Left lung (tissue), 10 donors: ENCODE results near the gene PPP1R1C. TPM values are rescaled to one million over a fixed set of nuclear protein-coding genes. Genes with fewer than 3 reads are reported as not detected.
A peak's percentile ranks its signal among the peaks of the same experiment; 100 is the strongest.

ENCODE experiments used
- ATAC-seq: fragments of 200-7000 bp; cut with Tn5 transposase; one replicate; pipeline ENCODE4 v1.9.1; 2020; ENCODE audit warnings: moderate library complexity
- DNase-seq, 4 donors: peaks; one replicate each; pipeline ENCODE4 v3.0.0-alpha.2; 2013 to 2020
- H3K27ac ChIP-seq, 2 donors: fragments of 200-600 bp; sonication (generic) in 1 of 2; one replicate each; pipeline versions ENCODE4 v1.5.0 to v1.8.0; 2020 to 2021
- H3K27me3 ChIP-seq, 2 donors: fragments of 200-600 bp; sonication (generic) in 1 of 2; one replicate each; pipeline versions ENCODE4 v1.5.0 to v1.8.0; 2020 to 2021
- H3K36me3 ChIP-seq, 2 donors: fragments of 200-600 bp; sonication (generic) in 1 of 2; one replicate each; pipeline versions ENCODE4 v1.5.0 to v1.8.0; 2020 to 2021
- H3K4me1 ChIP-seq, 2 donors: fragments of 200-600 bp; one replicate each; pipeline ENCODE4 v1.8.0; 2021
- H3K4me3 ChIP-seq, 2 donors: fragments of 200-600 bp; sonication (generic) in 1 of 2; one replicate each; pipeline versions ENCODE4 v1.5.0 to v1.8.0; 2020 to 2021; ENCODE audit warnings: mild to moderate bottlenecking in 1 of 2
- H3K9me3 ChIP-seq, 2 donors: fragments of 200-600 bp; sonication (generic) in 1 of 2; one replicate each; pipeline versions ENCODE4 v1.5.0 to v1.8.0; 2020 to 2021
- intact Hi-C, 2 donors: fragments of 100-400 bp; cut with DNase I; formaldehyde crosslinking; loops; one replicate each; pipeline versions ENCODE4 v1.11.2 to v1.14.2; 2022
- polyA plus RNA-seq, 6 donors: library from polyadenylated mRNA; unstranded; fragments of 120-200 nt; gene quantifications; one replicate each; pipeline ENCODE4 v1.2.1, GENCODE V29; 2013; ENCODE audit not compliant: insufficient read length in 6 of 6
- total RNA-seq, 2 donors: library from RNA; stranded (reverse); fragmentation: NEBNext Ultra II Directional; extraction: Animal tissue kit (Norgen Biotek cat#: 25700); gene quantifications; one replicate each; pipeline ENCODE4 v1.2.1, GENCODE V29; 2021
- TF ChIP-seq, protein P1 (sequence below), 2 donors: fragments of 200-600 bp; sonication (generic) in 1 of 2; IDR thresholded peaks; one replicate each; pipeline versions ENCODE4 v1.5.0 to v1.8.0; 2021; ENCODE audit warnings: antibody characterized with exemption in 2 of 2
- donor health status: DM: no; HTN: yes; CAD: no.
- donor health status: DM: no; HTN: no; CAD: no.

PPP1R1C gene
- total and polyA plus RNA-seq, 8 donors: 0.79 to 11.8 (median 2.8) TPM

- Histone ChIP-seq H3K4me1 (no peaks in the 10 kb centered on the region), H3K27me3 (no peaks in the 10 kb centered on the region), H3K27ac (no peak overlapping the region), H3K4me3 (no peak overlapping the region), H3K36me3 (no peaks in the 10 kb centered on the region), H3K9me3 (no peaks in the 10 kb centered on the region)
- no peak for DNase-seq
- no peak for ATAC-seq
- intact Hi-C loops: no loop called here
- TF ChIP-seq, protein P1, sequence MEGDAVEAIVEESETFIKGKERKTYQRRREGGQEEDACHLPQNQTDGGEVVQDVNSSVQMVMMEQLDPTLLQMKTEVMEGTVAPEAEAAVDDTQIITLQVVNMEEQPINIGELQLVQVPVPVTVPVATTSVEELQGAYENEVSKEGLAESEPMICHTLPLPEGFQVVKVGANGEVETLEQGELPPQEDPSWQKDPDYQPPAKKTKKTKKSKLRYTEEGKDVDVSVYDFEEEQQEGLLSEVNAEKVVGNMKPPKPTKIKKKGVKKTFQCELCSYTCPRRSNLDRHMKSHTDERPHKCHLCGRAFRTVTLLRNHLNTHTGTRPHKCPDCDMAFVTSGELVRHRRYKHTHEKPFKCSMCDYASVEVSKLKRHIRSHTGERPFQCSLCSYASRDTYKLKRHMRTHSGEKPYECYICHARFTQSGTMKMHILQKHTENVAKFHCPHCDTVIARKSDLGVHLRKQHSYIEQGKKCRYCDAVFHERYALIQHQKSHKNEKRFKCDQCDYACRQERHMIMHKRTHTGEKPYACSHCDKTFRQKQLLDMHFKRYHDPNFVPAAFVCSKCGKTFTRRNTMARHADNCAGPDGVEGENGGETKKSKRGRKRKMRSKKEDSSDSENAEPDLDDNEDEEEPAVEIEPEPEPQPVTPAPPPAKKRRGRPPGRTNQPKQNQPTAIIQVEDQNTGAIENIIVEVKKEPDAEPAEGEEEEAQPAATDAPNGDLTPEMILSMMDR (IDR thresholded peaks at IDR 0.05): no peak
Measured at GRCh38 chr2:182117196-182117595, 131.5 kb downstream of the PPP1R1C start.

GRCh38 chr2:182128821-182129707 lies 143.4 kb downstream of the PPP1R1C start:
- intact Hi-C loops: no loop called here
- Histone ChIP-seq H3K4me3 (no peak overlapping the region), H3K9me3 (no peaks in the 10 kb centered on the region), H3K27ac (no peak overlapping the region), H3K27me3 (no peaks in the 10 kb centered on the region), H3K4me1 (no peaks in the 10 kb centered on the region), H3K36me3 (no peaks in the 10 kb centered on the region)
- TF ChIP-seq, protein P1 (IDR thresholded peaks at IDR 0.05): no peak
- DNase-seq (no peak), ATAC-seq (no peak)

DNA sequence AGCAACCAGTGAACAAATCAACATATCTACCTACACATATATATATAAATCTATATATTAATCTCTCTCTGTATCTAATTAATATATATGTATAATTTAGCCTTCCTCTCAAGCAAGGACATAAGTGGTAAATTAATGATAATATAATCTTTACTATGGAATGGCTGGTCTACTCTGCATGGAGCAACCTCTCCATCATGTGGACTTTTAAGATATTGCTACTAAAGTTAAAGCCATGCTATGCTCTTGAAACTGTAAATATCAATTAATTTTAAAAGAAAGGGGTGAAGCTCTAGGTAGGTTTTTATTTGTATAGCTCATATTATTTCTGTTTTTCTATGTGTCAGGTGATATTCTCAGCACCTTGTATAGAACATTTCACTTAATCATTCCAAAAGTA lies 147.0 kb downstream of the PPP1R1C start:
- DNase-seq (no peak), ATAC-seq (no peak)
- Histone ChIP-seq H3K4me1 (no peaks in the 10 kb centered on the region), H3K4me3 (no peak overlapping the region), H3K27me3 (no peaks in the 10 kb centered on the region), H3K27ac (no peak overlapping the region), H3K9me3 (no peaks in the 10 kb centered on the region), H3K36me3 (no peaks in the 10 kb centered on the region)
- intact Hi-C loops: no loop called here
- TF ChIP-seq, protein P1 (IDR thresholded peaks at IDR 0.05): peak in 1 of 2 donors; percentile 12

GRCh38 chr2:182133195-182133891 lies 147.7 kb downstream of the PPP1R1C start:
- intact Hi-C loops: no loop called here
- H3K4me1 ChIP-seq: no peaks in the 10 kb centered on the region
- H3K36me3 ChIP-seq: no peaks in the 10 kb centered on the region
- no peak overlapping the region for H3K4me3 ChIP-seq
- H3K27ac ChIP-seq: no peak overlapping the region
- DNase-seq: no peak
- no peaks in the 10 kb centered on the region for H3K9me3 ChIP-seq
- no peaks in the 10 kb centered on the region for H3K27me3 ChIP-seq
- ATAC-seq: no peak
- TF ChIP-seq, protein P1 (IDR thresholded peaks at IDR 0.05): no peak

- Histone ChIP-seq H3K4me1 (no peaks in the 10 kb centered on the region), H3K27ac (no peak overlapping the region), H3K4me3 (no peak overlapping the region), H3K27me3 (no peaks in the 10 kb centered on the region), H3K9me3 (no peaks in the 10 kb centered on the region), H3K36me3 (no peaks in the 10 kb centered on the region)
- ATAC-seq (no peak), DNase-seq (no peak)
- intact Hi-C loops: no loop called here
- TF ChIP-seq, protein P1 (IDR thresholded peaks at IDR 0.05): no peak
Measured at GRCh38 chr2:182134201-182134600, 148.5 kb downstream of the PPP1R1C start.
